Central memory CD4-positive, alpha-beta T cell (primary cell): ENCODE measurements around the gene ELMO1.

Experiments
- DNase-seq: peaks from one replicate; pipeline ENCODE4 v3.0.0; 2022

ELMO1 gene

DNA sequence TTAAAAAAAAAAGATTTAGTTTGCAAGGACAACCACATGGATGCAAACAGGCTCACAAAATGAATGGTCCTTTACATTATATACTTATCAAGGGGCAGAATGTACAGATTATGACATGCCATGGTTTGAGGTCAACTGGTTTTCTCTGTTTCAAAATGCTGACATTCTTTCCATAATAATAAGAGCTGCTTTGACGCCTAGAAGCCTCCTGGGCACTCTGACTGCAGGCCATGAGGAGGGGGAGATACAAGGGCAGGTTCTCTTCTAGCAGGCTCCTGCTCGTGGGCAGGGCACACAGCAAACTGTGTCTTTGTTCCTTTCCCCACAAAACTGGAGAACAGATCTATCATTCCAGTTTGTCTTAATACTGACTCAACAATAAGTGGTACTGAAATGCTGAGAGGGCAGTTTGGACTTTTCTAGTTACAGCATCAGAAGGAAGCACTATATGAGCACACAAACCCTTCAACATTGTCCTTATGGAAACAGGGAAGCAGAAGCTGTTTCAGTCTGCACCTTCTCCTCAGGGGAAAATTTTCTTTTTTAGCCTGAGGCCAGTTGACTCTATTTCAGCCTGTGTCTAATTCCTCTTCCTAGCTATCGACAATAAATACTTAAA, 409.4 kb downstream of the ELMO1 start:
- DNase-seq = no peak

GRCh38 chr7:37038706-37039105, 410.0 kb downstream of the ELMO1 start:
- DNase-seq = no peak

DNA sequence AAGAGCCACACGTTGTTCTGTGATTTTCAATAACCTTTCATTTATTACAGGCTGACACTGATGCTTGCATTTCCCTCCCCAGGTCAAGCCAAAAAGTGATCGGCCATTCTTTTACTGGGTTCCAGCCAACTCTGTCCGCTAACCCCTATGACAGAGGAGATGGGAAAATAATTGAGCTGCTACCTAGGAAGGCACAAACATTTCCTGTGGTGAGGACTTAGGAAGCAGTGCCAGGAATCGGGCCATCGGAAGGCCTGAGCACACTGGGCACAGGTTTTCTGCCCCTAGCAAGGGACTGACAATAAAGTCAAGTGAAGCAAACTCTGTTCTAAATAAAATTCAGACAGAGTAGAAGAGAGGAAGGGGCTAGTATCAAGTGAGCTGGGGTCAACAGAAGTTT, 411.4 kb downstream of the ELMO1 start:
- DNase-seq = no peak

DNA sequence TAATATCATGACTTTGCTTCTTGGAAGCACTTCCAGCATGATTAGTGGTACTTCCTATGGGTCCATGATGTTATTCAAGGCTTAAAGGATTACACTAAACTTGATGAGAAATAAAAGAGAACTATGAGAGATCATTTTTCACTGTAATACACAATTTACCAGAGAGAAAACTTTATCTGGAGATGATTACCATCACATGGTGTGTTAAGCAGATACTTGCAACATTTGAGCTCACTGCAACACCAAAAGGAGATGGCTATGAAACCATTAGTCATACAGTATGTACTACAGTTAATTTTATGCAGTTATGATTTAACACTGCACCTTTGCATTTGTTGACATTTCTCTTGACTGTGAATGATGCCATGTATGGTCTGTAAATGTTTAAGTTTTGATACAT, 413.0 kb downstream of the ELMO1 start:
- DNase-seq = no peak

GRCh38 chr7:37033141-37033540, 415.5 kb downstream of the ELMO1 start:
- DNase-seq = no peak

- no peak for DNase-seq
These were observed 416.4 kb downstream of the ELMO1 start for GRCh38 chr7:37032258-37032601.

DNA sequence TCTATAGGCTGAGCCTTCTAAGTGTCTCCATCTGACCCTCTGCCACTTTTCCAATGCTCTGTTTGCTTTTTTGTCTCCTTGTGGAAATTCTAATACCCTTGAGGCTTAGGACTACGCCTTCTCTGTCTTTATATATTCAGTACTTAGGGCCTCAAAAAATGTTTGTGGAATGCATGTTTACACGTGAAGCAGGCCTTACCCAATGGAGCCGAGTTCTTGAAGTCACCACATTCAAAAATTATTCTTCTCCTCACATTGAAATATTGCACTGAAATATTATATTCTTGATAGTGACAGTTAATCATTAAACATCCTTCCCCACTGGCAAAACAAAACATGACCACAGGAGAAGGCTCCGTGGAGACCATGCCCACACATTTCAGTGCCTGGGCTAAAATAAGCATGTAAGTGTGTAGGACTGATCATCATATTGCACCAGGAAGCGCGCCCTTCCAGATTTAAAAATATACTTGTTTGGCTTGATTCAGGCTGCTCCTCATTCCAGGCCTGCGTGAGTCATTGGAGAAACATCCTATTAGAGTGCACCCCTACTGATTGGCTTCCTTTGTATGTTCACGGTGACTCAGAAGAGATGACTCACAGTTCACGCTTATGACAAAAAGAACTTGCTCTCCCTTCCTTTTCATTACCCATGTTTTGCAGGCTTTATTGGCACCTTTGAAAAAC, 416.9 kb downstream of the ELMO1 start:
- DNase-seq = no peak

DNA sequence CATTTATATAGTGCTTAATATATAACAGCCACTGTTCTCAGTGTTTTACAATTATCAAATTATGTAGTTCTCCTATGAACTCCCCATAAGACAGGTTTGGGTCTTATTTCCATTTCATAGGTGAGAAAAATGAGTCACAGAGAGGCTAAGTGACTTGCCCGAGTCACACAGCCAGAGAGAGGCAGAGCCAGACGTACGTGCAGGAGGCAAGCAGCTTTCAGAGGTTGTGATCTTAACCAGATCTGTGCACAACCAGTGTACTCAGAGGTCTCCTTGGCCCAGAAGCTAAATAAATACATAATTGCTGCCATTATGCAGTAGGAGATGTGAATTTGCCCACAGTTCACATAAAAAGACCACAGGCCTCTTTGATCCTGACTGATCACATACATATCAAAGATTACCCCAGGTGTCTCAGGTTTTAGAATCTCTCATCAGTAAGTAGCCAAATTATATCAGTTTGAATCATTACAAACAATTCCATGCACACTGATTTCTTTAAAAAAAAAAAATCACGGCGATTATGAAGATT, 419.7 kb downstream of the ELMO1 start:
- no peak for DNase-seq

GRCh38 chr7:37027557-37028341, 420.9 kb downstream of the ELMO1 start:
- no peak for DNase-seq

- no peak for DNase-seq
These were observed 421.6 kb downstream of the ELMO1 start for GRCh38 chr7:37027104-37027503.

DNA sequence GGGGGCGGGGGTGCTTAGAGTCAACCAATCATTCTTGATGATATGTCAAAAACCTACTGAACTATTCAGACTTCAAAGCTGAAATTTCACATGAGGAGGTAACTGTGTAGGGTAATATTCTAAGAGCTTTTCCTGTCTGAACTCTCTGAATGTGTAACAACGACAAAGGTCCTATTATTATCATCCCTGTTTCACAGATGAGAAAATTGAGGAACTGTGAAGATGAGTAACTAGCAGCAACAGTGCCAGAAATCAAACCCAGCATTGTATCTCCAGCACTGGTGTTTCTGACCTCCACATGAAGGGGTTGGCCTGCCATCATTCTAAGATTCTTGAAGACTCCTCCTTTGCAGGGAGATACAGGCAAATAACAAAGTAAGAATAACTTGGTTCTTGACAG, 429.7 kb downstream of the ELMO1 start:
- DNase-seq = no peak

DNA sequence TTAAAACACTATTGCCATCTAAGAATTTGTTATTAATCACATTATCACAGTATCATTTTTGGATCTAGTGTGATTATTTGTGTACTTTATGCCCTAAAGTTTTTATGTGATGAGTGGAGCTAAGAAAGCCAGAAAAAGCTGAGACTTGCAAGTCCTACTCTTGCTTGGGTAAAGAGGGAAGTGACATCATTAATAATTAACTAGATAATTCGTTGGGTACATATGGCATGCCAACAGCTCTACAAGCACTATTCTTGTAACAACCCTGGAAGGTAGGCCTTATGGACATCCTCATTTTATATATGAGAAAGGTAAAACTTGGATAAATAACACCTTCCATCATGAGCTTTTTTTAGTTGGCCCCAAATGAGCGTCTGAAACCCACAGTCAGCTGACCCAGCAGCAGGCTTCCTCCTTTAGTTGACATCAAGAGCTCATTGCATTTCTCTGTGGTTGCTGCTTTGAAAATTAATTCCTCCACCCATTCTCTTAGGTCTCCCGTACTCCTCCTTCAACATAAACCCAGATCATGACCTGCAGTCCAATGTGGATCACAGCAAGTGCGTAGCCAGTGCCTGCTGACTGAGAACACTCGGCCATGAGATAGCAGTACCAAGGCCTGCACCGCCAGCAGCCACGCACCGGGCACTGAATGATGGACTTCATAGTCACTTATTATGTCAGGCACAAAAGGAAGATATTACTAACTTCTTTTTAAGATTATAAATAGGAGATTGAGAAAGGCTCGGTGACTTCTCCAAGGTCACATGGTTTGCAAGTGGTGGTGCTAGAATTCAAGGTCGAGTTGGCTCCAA, 432.4 kb downstream of the ELMO1 start:
- no peak for DNase-seq

GRCh38 chr7:37015353-37016034, 433.2 kb downstream of the ELMO1 start:
- DNase-seq = no peak

DNA sequence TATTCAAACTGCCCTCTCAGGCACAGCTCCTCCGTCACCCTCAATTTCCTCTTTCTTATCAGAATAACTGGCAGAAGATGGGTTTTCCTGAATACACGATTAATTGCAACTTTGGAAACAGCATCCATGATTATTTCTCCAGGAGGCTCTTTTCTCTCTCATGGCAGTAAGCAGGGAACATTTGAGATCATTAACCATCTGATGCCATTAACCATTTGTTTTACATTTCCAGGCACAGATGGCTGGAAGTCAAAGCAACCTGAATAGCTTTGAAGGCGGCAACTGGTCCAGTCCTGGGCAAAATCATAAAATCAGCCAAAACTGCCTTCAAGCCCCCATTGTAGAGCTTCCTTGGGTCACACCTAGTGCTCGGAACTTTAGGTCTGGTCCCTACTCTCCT, 434.9 kb downstream of the ELMO1 start:
- DNase-seq = no peak

GRCh38 chr7:37011151-37011890, 437.3 kb downstream of the ELMO1 start:
- no peak for DNase-seq

DNA sequence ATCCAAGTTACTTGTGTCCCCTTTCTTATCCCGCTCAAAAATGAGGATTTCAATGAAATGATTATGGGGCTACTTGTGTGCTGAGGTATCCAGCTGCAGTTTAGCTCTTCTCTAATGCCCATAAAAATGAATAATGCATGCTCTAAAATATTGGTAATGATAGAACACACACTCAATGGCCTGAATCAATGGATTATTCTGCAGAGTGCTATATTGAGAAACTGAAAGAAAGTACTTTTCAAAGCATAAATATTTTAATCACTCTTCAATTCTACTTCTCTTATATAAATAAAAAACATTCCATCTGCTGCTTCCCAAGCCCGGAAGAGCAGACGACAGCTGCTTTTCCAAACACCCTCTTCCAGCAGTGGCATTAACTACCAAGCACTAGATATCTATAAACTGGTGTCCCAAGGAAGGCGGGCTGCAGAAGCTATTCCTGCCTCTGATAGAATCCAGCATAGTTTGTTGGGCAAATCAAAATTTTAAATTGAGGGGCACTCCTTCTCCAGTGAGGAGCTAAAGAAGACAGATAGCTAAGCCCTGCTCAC, 439.5 kb downstream of the ELMO1 start:
- no peak for DNase-seq

- DNase-seq = no peak
These were observed 441.0 kb downstream of the ELMO1 start for GRCh38 chr7:37007691-37008090.

DNA sequence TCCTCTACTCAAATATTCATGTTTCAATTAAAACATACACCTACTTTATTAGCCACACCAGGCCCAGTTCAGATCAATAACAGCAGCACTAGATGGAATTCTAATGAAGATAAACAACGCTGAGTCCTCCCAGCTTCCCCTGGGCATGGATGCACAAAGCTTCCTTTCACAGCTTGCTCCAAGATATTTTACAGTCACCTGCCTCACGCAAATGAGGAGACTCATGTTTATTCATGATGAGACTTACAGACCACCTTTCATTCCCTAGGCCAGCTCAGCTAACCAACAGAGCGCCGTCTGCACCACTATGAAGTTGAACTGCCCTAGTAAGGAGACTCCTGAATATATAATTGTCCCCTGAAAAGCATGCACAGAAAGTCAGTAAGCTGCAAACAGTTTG, 441.4 kb downstream of the ELMO1 start:
- no peak for DNase-seq

DNA sequence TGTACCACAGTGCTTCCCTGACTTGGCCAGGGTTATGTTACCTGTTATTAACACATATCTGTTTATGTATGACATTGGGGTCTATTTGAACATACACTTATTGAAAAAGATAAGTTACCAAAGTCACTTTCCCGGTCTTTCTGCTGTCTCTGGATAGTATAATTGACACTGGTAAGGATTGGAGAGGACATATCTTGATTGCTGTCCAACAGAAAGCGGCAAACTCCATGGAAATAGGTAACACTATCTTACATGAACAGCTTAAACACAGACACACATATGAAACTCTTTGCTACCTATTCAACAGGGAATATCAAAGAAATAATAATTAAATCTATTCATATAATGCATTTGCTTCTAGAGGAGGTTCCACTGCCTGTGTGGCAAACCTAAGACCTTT, 441.9 kb downstream of the ELMO1 start:
- DNase-seq = no peak

- no peak for DNase-seq
These were observed 448.2 kb downstream of the ELMO1 start for GRCh38 chr7:37000511-37000910.
